HTERT RPE-1 (cell line): ENCODE data around the gene CYTH4.

Experiments
- in situ Hi-C: fragments of 300-500 bp; cut with MboI; formaldehyde crosslinking; loops from 4 replicates; pipeline ENCODE4 v1.14.3; 2020; ENCODE audit warnings: low sequenced_read_pairs

CYTH4 gene

GRCh38 chr22:37306494-37306829 lies 24.2 kb downstream of the CYTH4 start:
- in situ Hi-C loops, result no loop called here

GRCh38 chr22:37308385-37309200 lies 26.3 kb downstream of the CYTH4 start:
- in situ Hi-C loops, result no loop called here

- in situ Hi-C loops, result no loop called here
Observed at GRCh38 chr22:37309211-37310074, 27.1 kb downstream of the CYTH4 start.

DNA sequence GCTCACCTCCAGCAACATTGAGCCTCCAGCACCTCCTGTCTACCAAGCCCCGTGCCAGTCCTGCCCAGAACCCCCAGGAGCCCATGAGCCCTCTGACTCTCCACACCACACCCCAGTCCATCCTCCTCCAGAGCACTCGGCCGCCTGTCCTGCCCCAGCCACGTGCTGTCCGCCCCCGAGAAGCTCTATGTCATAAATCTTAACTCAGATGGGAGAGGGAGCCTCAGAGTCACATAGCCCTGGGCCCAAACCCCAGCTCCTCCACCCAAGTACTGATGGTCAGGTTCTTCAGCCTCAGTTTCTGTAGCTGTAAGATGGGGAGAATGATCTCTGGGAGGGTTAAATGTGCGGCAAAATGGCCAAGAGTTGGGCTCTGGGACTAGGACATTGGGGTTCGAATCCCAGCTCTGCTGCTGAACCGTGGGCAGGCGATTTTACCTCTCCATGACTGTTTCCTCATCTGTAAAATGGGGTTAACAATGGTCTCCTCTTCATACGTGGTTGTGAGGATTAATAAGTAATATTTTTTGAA lies 27.8 kb downstream of the CYTH4 start:
- in situ Hi-C loops, result no loop called here

DNA sequence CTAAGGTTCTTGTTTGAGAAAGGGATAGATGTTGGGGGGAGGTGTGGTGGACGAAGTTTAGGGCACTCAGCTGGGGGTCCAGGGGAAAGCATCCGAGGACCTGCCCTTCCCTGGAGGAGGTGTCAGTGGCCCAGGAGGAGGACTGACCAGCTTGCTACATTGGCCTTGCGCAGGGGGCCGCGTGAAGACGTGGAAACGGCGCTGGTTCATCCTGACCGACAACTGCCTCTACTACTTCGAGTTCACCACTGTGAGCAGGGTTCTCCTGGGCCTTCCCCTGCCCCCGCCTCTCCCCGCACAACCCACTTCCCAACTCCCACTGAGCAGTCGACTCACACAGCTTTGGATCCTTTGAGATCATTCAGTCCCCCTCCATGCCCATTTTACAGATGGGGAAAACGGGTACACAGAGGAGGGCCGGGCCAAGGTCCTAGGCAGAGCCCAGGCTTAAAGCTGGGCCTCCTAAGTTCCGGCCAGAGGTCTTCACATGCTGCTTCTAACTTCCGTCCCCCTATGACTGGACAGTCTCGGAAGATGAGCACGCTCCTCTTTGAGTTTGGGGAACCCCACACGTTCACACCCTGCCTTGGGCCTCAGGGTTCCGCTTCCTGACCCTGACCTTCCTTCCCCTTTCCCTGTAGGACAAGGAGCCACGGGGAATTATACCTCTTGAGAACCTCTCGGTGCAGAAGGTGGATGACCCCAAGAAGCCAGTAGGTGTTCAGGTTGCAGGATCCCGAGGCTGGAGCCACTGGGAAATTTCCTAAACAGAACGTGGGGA lies 28.7 kb downstream of the CYTH4 start:
- in situ Hi-C loops, result no loop called here

- in situ Hi-C loops, result no loop called here
Observed at GRCh38 chr22:37311761-37312312, 29.5 kb downstream of the CYTH4 start.

DNA sequence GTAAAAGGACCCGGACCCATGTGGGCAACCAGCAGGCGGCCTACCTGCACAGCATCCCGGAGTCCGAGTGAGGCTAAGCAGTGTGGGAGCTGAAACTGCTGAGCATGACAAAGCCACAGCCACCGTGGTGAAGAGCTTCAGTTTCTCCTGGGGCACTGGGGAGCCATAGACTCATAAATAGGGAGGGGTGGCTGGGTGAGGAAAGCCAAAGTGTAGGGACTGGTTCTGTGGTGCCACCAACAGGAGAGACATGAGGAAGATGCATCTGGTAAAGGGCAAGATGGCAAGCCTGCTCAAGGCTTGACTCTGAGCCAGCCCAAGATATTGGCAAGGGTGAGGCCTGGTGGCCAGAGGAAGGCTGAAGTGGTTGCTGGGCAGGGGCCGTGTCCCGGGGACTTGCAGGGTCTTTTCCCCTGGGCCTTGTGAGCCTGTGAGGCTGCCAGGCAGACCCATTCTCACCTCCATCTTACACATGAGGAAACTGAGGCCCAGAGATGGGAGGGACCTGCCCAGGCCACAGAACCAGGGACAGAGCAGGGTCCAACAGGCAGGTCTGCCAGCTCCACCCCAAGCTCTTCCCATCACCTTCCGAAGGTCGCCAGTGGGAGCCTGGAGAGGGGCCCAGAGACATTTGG lies 30.4 kb downstream of the CYTH4 start:
- in situ Hi-C loops, result no loop called here

GRCh38 chr22:37313376-37314314 lies 31.3 kb downstream of the CYTH4 start:
- in situ Hi-C loops, result no loop called here

DNA sequence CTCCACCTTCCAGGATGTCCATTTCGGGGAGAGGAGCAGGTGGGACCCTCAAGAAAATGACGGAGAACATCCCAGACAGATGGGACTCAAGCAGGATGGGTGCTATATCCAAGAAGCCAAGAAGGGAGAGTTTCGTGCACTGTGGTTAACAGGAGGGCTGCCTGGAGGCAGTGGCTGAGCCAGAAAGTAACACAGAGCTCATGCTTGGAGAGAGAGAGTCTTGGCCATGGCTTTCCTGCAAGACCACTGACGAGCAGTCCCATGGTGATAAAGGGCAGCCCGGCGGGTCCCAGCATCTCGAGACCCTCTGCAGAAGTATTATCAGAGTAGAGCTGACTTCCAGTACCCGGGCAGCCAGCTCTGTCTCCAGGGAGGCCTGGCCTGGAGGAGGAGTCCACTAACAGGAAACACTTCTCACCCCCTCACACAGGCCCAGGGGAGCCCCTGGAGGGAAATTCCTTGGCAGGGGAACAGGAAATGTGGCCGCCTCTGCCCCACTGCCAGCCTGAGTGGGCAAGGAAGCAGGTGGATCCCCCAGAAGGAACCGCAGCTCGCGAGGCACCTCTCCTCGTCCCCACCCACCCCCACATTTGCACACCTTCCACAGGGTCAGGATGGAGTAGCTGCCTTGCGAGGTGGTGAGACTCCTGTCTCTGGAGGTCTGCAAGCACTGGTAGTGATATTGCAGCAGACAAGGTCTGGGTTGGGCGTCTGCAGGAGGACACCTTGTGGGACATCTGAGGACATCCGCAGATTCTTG lies 32.2 kb downstream of the CYTH4 start:
- in situ Hi-C loops, result no loop called here

GRCh38 chr22:37316405-37316804 lies 34.1 kb downstream of the CYTH4 start:
- in situ Hi-C loops, result no loop called here

- in situ Hi-C loops, result no loop called here
Observed at GRCh38 chr22:37316875-37317371, 34.6 kb downstream of the CYTH4 start.

GRCh38 chr22:37317698-37318210 lies 35.4 kb downstream of the CYTH4 start:
- in situ Hi-C loops, result no loop called here

DNA sequence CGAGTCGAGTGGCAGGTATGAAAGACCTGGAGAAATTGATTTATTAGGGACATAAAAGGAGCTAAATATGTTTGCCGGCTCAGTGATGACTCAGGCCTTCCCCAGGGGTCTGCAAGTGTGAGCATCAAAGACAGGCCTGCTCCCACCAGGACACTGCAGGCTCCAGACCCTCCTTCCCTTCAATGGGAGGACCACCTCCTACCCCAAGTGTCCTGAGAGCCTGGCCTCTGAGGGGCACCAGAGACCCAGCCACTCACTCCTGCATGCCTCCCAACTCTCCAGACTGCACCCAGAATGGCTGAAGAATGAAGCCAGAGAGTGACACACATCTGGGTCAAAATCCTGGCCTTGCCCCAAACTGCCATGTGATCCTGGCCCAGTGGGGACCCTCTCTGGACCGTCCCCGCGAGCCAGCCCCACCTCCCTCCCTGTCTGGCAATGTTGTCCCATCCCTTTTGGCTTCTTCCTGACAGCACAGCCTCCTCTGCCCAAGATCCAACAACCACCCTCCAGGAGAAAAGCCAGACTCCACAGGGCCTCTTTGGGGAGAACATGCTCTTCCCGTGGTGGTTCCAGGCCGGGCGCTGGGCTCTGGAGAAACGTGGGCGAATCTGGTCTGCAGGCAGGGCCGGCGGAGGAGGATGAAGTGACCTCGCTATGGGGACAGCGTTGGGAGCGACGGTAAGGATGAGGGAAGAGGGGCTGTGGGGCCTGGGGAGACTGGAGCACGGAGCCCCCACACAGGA lies 36.2 kb downstream of the CYTH4 start:
- in situ Hi-C loops, result no loop called here

DNA sequence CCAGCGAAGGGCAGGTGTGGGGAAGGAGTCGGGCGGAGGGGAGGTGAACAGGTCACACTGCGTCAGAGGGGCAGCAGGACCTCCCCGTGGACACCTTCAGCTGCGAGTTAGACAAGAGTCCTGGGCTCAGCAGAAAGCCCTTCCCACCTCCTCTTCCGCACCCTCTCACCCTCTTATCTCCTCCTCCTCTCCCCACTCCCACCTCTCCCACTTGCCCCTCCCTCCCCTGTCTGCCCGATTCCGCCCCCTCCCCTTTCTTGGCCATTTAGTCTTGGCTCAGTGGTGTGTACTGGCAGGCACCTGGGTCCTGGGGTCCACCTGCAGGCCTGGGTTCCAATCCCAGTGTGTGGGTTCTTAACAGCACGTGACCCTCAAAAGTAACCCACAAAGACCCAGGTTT lies 37.2 kb downstream of the CYTH4 start:
- in situ Hi-C loops, result no loop called here

- in situ Hi-C loops, result no loop called here
Observed at GRCh38 chr22:37320726-37321677, 38.7 kb downstream of the CYTH4 start.

GRCh38 chr22:37324340-37325038 lies 42.2 kb downstream of the CYTH4 start:
- in situ Hi-C loops, result no loop called here
